Pancreas (tissue), 10 donors: ENCODE results near the gene AKAP9. TPM values are rescaled to one million over a fixed set of nuclear protein-coding genes. Genes with fewer than 3 reads are reported as not detected.
"Not testable (repeated sequence)": the region's sequence is repeated elsewhere in the genome, so short reads cannot be mapped to it uniquely, and the experiment has no call there.

Experiments
- ATAC-seq, 4 donors: fragments of 200-7000 bp; cut with Tn5 transposase; one replicate each; pipeline versions ENCODE4 v1.8.0 to v1.9.1; 2020; ENCODE audit warnings: mild to moderate bottlenecking in 4 of 4, moderate library complexity in 4 of 4
- DNase-seq, 6 donors: peaks; one replicate each; pipeline ENCODE4 v3.0.0-alpha.2; 2020
- FAIRE-seq: peaks from 2 replicates; lab custom pipeline; 2012; peaks lifted over from hg19 to GRCh38; lab: Jason Lieb, UNC
- H3K27ac ChIP-seq, 4 donors: fragments of 200-600 bp; sonication (generic); 1 replicate in 3 of 4; 2 replicates in 1 of 4; pipeline versions ENCODE4 v1.5.0 to v1.8.0; 2020
- H3K27me3 ChIP-seq, 4 donors: fragments of 200-600 bp; one replicate each; pipeline ENCODE4 v1.8.0; 2021
- H3K36me3 ChIP-seq, 3 donors: fragments of 200-600 bp; sonication (generic) in 1 of 3; one replicate each; pipeline versions ENCODE4 v1.5.0 to v1.8.0; 2020 to 2021
- H3K4me1 ChIP-seq, 3 donors: fragments of 200-600 bp; one replicate each; pipeline ENCODE4 v1.8.0; 2021
- H3K4me3 ChIP-seq, 4 donors: fragments of 200-600 bp; sonication (generic) in 2 of 4; one replicate each; pipeline versions ENCODE4 v1.5.0 to v1.8.0; 2020 to 2021
- H3K9me3 ChIP-seq, 4 donors: fragments of 200-600 bp; one replicate each; pipeline ENCODE4 v1.8.0; 2021
- CTCF ChIP-seq, 4 donors: fragments of 200-600 bp; sonication (generic) in 3 of 4; IDR thresholded peaks; one replicate each; pipeline versions ENCODE4 v1.5.0 to v1.8.0; 2021; ENCODE audit warnings: antibody characterized with exemption in 4 of 4
- WGBS, 2 donors: extraction: QIAGEN DNeasy Blood & Tissue Kit; methylation state at CpG; one replicate each; pipeline ENCODE4 v1.1.7; 2013; 5-methylcytosine and 5-hydroxymethylcytosine counted together
- intact Hi-C, 3 donors: fragments of 100-400 bp; cut with DNase I; formaldehyde crosslinking; loops; one replicate each; pipeline versions ENCODE4 v1.11.1 to v1.14.2; 2022
- polyA plus RNA-seq, 2 donors: library from polyadenylated mRNA; stranded (reverse); fragments of 200-250 nt; gene quantifications; one replicate each; pipeline ENCODE4 v1.2.3, GENCODE V29; 2013
- total RNA-seq, 6 donors: library from RNA; stranded (reverse); fragmentation: NEBNext Ultra II Directional in 4 of 6; extraction: Animal tissue kit (Norgen Biotek cat#: 25700) in 4 of 6; gene quantifications; one replicate each; pipeline versions ENCODE4 v1.2.1 to v1.2.4, GENCODE V29; 2021 to 2023
- donor health status: healthy with polysubstance abuse.
- donor health status: DM: no; HTN: no; CAD: no; lungs with moderate emphysema.
- donor health status: DM: no; HTN: no; CAD: no.
- donor health status: control.
- donor health status: control.
- donor health status: Bipolar disorder and iron deficiency.
- donor health status: DM: yes; HTN: yes; CAD: no.
- donor health status: DM: no; HTN: no; CAD: no.
- donor health status: DM: no; HTN: no; CAD: no.
- donor health status: DM: yes; HTN: yes; CAD: no.

AKAP9 gene
- total and polyA plus RNA-seq, 8 donors, result 17.8 to 60.4 (median 42.8) TPM

DNA sequence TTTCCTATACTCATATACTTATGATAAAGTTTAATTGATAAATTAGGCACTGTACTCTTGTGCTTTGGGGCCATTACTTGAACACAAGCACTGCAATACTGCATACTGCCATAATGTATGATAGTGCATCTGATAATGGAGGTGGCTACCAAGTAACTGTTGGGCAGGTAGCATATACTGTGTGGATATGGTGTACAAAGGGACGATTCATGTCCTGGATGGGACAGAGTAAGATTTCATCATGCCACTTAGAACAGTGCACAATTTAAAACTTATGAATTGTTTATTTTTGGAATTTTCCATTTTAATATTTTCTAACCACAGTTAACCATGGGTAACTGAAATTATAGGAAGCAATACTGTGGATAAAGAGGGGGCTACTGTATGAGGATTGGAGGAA is 38.9 kb downstream of the AKAP9 start:
- H3K4me3 ChIP-seq, result no peak overlapping the region
- no peak for FAIRE-seq
- H3K27ac ChIP-seq, result no peak overlapping the region
- no peak for TF ChIP-seq CTCF (IDR thresholded peaks at IDR 0.05)
- H3K36me3 ChIP-seq, result peaks cover 0 to 10% (median 5%) of the 10 kb centered on the region in 3 donors
- no peak for DNase-seq
- ATAC-seq, result no peak
- H3K4me1 ChIP-seq, result no peaks in the 10 kb centered on the region
- no peaks in the 10 kb centered on the region for H3K27me3 ChIP-seq
- no peaks in the 10 kb centered on the region for H3K9me3 ChIP-seq
- 86 to 87% methylated on average over 1 of the region's 1 CpG for WGBS, 2 donors
- intact Hi-C loops, result no loop called here

- ATAC-seq, H3K9me3 ChIP-seq, intact Hi-C loops, H3K4me3 ChIP-seq, H3K27ac ChIP-seq, DNase-seq, H3K4me1 ChIP-seq, H3K27me3 ChIP-seq, FAIRE-seq, H3K36me3 ChIP-seq: not testable (repeated sequence)
- 95 to 97% methylated on average over 4 of the region's 4 CpGs for WGBS, 2 donors
These were observed 41.7 kb downstream of the AKAP9 start for GRCh38 chr7:91982352-91982751.

GRCh38 chr7:91988213-91988612 is 47.6 kb downstream of the AKAP9 start:
- Histone ChIP-seq H3K36me3 (peaks cover 0 to 8% (median 0%) of the 10 kb centered on the region in 3 donors), H3K4me1 (peaks cover 5 to 8% (median 7%) of the 10 kb centered on the region in 3 donors), H3K4me3 (no peak overlapping the region), H3K27me3 (no peaks in the 10 kb centered on the region), H3K27ac (no peak overlapping the region), H3K9me3 (no peaks in the 10 kb centered on the region)
- FAIRE-seq, result no peak
- peak in 2 of 4 donors; percentile 27 to 44 for ATAC-seq
- intact Hi-C loops, result no loop called here
- TF ChIP-seq CTCF (IDR thresholded peaks at IDR 0.05), result no peak
- no peak for DNase-seq

- FAIRE-seq (no peak), ATAC-seq (no peak), DNase-seq (no peak)
- no peak overlapping the region for H3K4me3 ChIP-seq
- H3K36me3 ChIP-seq, result peaks cover 0 to 30% (median 10%) of the 10 kb centered on the region in 3 donors
- H3K9me3 ChIP-seq, result no peaks in the 10 kb centered on the region
- H3K27me3 ChIP-seq, result no peaks in the 10 kb centered on the region
- H3K4me1 ChIP-seq, result peaks cover 5 to 8% (median 7%) of the 10 kb centered on the region in 3 donors
- intact Hi-C loops, result no loop called here
- no peak for TF ChIP-seq CTCF (IDR thresholded peaks at IDR 0.05)
- H3K27ac ChIP-seq, result no peak overlapping the region
- WGBS, 2 donors, result 86 to 88% methylated on average over 3 of the region's 3 CpGs
These were observed 53.3 kb downstream of the AKAP9 start for GRCh38 chr7:91993976-91994375.

- Histone ChIP-seq H3K9me3 (no peaks in the 10 kb centered on the region), H3K27me3 (no peaks in the 10 kb centered on the region), H3K27ac (no peak overlapping the region), H3K36me3 (peaks cover 0 to 30% (median 10%) of the 10 kb centered on the region in 3 donors), H3K4me1 (peaks cover 0 to under 1% (median 0%) of the 10 kb centered on the region in 3 donors), H3K4me3 (no peak overlapping the region)
- DNase-seq (no peak), ATAC-seq (no peak), FAIRE-seq (no peak)
- WGBS, 2 donors, result 47 to 49% methylated on average over 2 of the region's 2 CpGs
- intact Hi-C loops, result no loop called here
- TF ChIP-seq CTCF (IDR thresholded peaks at IDR 0.05), result no peak
These were observed 54.9 kb downstream of the AKAP9 start for GRCh38 chr7:91995391-91996105.
